Measurements from ENCODE around the gene STX4.

Gene STX4

DNA sequence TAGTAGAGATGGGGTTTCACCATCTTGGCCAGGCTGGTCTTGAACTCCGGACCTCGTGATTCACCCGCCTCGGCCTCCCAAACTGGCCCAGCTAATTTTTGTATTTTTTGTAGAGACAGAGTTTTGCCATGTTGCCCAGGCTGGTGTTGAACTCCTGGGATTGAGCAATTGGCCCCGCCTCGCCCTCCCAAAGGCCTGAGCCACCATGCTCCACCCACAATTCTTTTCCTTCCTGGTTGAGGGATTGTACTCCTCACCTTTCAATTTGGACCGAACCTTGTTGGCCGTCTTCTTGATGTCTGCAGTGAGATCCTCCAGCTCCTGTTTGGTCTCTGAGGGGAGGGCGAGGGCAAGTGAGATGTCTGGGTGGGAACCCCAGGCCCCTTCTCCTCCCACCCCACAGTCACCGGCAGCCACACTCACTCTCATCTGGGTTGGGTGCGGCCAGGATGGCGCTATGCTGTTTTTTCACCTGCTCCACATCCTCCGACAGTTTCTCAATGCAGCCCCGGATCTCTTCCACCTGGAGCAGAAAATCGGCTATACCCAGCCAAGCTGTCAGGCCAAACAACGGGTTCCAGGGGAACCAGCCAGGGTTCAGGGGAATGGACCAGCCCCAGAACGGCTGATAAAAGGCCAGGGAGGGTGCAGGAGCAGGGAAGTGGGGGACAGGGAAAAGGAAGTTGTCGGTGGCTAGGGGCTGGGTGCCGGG is 32.5 kb upstream of the STX4 start:
- no peaks in the 10 kb centered on the region for H3K9me3 ChIP-seq (ENCODE audit: insufficient read depth, low read depth, low read length)
- no peaks in the 10 kb centered on the region for H4K20me1 ChIP-seq (ENCODE audit: insufficient read depth, low read length, poor library complexity, severe bottlenecking)
- no peak overlapping the region for H3K9ac ChIP-seq (ENCODE audit: low read depth, low read length, poor library complexity, severe bottlenecking)
- TF ChIP-seq EZH2phosphoT487 (IDR thresholded peaks at IDR 0.05; ENCODE audit: borderline replicate concordance): no peak
- TF ChIP-seq, protein P1, sequence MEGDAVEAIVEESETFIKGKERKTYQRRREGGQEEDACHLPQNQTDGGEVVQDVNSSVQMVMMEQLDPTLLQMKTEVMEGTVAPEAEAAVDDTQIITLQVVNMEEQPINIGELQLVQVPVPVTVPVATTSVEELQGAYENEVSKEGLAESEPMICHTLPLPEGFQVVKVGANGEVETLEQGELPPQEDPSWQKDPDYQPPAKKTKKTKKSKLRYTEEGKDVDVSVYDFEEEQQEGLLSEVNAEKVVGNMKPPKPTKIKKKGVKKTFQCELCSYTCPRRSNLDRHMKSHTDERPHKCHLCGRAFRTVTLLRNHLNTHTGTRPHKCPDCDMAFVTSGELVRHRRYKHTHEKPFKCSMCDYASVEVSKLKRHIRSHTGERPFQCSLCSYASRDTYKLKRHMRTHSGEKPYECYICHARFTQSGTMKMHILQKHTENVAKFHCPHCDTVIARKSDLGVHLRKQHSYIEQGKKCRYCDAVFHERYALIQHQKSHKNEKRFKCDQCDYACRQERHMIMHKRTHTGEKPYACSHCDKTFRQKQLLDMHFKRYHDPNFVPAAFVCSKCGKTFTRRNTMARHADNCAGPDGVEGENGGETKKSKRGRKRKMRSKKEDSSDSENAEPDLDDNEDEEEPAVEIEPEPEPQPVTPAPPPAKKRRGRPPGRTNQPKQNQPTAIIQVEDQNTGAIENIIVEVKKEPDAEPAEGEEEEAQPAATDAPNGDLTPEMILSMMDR (conservative IDR thresholded peaks at IDR 0.05; ENCODE audit: low read length): no peak
- H3K9me2 ChIP-seq (replicated peaks; ENCODE audit: low read depth, low read length): no peaks in the 10 kb centered on the region
- no peaks in the 10 kb centered on the region for H3K27me3 ChIP-seq (ENCODE audit: insufficient read depth, low read length, poor library complexity, severe bottlenecking)
- no peak overlapping the region for H3K4me3 ChIP-seq (ENCODE audit: low read length, poor library complexity, severe bottlenecking)
- no peaks in the 10 kb centered on the region for H3F3A ChIP-seq (ENCODE audit: low read depth)
- no peaks in the 10 kb centered on the region for H3K79me2 ChIP-seq (ENCODE audit: insufficient read depth, low read length)
- H3K4me2 ChIP-seq (ENCODE audit: low read depth, low read length, poor library complexity, severe bottlenecking): no peak overlapping the region
- no peak overlapping the region for H2AFZ ChIP-seq (ENCODE audit: low read length)
- no peaks in the 10 kb centered on the region for H3K36me3 ChIP-seq (ENCODE audit: insufficient read depth, low read length)
- H3K4me1 ChIP-seq (ENCODE audit: insufficient read depth, low read length, poor library complexity, severe bottlenecking): no peaks in the 10 kb centered on the region

DNA sequence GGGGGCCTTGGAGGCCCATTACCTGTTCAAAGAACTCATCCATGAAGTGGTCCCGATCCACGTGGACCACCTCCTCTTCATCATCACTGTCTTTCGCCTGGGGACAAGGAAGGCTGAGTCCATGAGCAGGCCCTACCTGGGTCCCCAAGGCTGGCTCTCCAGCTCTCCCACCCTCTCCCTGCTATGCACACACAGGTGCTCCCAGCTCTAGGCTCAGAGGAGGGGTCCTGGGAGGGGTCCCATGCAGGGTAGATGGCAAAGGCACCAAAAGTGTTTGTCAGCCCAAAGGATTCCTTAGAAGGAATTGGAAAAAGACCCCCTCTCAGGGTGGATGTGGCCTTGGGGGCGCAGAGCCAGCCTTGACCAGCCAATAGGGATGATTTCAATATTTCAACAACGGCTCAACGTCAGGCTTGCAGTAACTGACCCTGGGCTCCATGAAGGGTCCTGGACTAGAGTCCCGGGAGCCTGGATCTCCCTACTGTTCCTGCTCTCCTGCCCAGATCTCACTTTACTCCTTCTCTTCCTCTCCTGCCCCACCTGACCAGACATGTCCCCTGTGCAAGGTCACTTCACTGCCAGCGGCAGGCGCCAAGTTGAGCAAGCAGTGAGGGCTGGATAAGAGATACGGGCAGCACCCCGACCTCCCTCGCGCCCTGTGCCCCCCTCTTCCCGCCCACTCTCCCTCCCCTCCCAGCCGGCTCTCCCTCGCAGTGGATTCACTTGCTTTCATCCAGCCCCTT is 31.7 kb upstream of the STX4 start:
- Histone ChIP-seq H3K79me2 (ENCODE audit: insufficient read depth, low read length) (no peaks in the 10 kb centered on the region), H3K27me3 (ENCODE audit: insufficient read depth, low read length, poor library complexity, severe bottlenecking) (no peaks in the 10 kb centered on the region), H3K9me3 (ENCODE audit: insufficient read depth, low read depth, low read length) (no peaks in the 10 kb centered on the region), H3F3A (ENCODE audit: low read depth) (no peaks in the 10 kb centered on the region), H2AFZ (ENCODE audit: low read length) (no peak overlapping the region), H3K9me2 (replicated peaks; ENCODE audit: low read depth, low read length) (no peaks in the 10 kb centered on the region), H4K20me1 (ENCODE audit: insufficient read depth, low read length, poor library complexity, severe bottlenecking) (no peaks in the 10 kb centered on the region), H3K9ac (ENCODE audit: low read depth, low read length, poor library complexity, severe bottlenecking) (no peak overlapping the region), H3K36me3 (ENCODE audit: insufficient read depth, low read length) (no peaks in the 10 kb centered on the region), H3K4me2 (ENCODE audit: low read depth, low read length, poor library complexity, severe bottlenecking) (no peak overlapping the region), H3K4me1 (ENCODE audit: insufficient read depth, low read length, poor library complexity, severe bottlenecking) (no peaks in the 10 kb centered on the region), H3K4me3 (ENCODE audit: low read length, poor library complexity, severe bottlenecking) (no peak overlapping the region)
- TF ChIP-seq, protein P1 (conservative IDR thresholded peaks at IDR 0.05; ENCODE audit: low read length): no peak
- no peak for TF ChIP-seq EZH2phosphoT487 (IDR thresholded peaks at IDR 0.05; ENCODE audit: borderline replicate concordance)

GRCh38 chr16:31002250-31002700 is 31.1 kb upstream of the STX4 start:
- Histone ChIP-seq H3K4me2 (ENCODE audit: low read depth, low read length, poor library complexity, severe bottlenecking) (no peak overlapping the region), H3K27me3 (ENCODE audit: insufficient read depth, low read length, poor library complexity, severe bottlenecking) (no peaks in the 10 kb centered on the region), H3K9ac (ENCODE audit: low read depth, low read length, poor library complexity, severe bottlenecking) (no peak overlapping the region), H3K4me1 (ENCODE audit: insufficient read depth, low read length, poor library complexity, severe bottlenecking) (no peaks in the 10 kb centered on the region), H3K79me2 (ENCODE audit: insufficient read depth, low read length) (no peaks in the 10 kb centered on the region), H2AFZ (ENCODE audit: low read length) (no peak overlapping the region), H3K9me3 (ENCODE audit: insufficient read depth, low read depth, low read length) (no peaks in the 10 kb centered on the region), H4K20me1 (ENCODE audit: insufficient read depth, low read length, poor library complexity, severe bottlenecking) (no peaks in the 10 kb centered on the region), H3K4me3 (ENCODE audit: low read length, poor library complexity, severe bottlenecking) (no peak overlapping the region), H3K9me2 (replicated peaks; ENCODE audit: low read depth, low read length) (no peaks in the 10 kb centered on the region), H3K36me3 (ENCODE audit: insufficient read depth, low read length) (no peaks in the 10 kb centered on the region), H3F3A (ENCODE audit: low read depth) (no peaks in the 10 kb centered on the region)
- no peak for TF ChIP-seq EZH2phosphoT487 (IDR thresholded peaks at IDR 0.05; ENCODE audit: borderline replicate concordance)
- TF ChIP-seq, protein P1 (conservative IDR thresholded peaks at IDR 0.05; ENCODE audit: low read length): no peak
